K562 (cell line): ENCODE data around the gene MED16. TPM values are rescaled to one million over a fixed set of nuclear protein-coding genes. Genes with fewer than 3 reads are reported as not detected.

Experiments
- CC2D1A ChIP-seq: fragments of 450-650 bp; IDR thresholded peaks from 2 replicates; pipeline ENCODE4 v1.6.1; 2017; ENCODE audit warnings: mild to moderate bottlenecking
- CXXC5 ChIP-seq: fragments of 250-450 bp; sonication (Bioruptor Pico); IDR thresholded peaks from 2 replicates; pipeline ENCODE4 v1.8.0; 2022; ENCODE audit warnings: inconsistent platforms, mild to moderate bottlenecking, moderate library complexity
- ETV5 ChIP-seq: sonication (generic); formaldehyde crosslinking; IDR thresholded peaks from 2 replicates; pipeline ENCODE4 v1.4.0; 2020; ENCODE audit warnings: low read depth, mild to moderate bottlenecking, missing genetic modification reagents
- FOSL1 ChIP-seq: fragments of 200-800 bp; sonication (Bioruptor generic); conservative IDR thresholded peaks from 2 replicates; pipeline ENCODE4 v1.6.1; 2016; ENCODE audit warnings: missing genetic modification characterization, missing compliant biosample characterization
- FOXM1 ChIP-seq, 2 experiments: fragments of 450-650 bp in 1 of 2; sonication (generic) in 1 of 2; formaldehyde crosslinking in 1 of 2; IDR thresholded peaks; 2 replicates each; pipeline versions ENCODE4 v1.6.1 to v1.9.0; 2017 to 2022; ENCODE audit warnings: low read depth in 2 of 2, mild to moderate bottlenecking in 2 of 2, missing genetic modification reagents in 1 of 2, moderate library complexity in 1 of 2
- HMGN3 ChIP-seq: IDR thresholded peaks from 2 replicates; pipeline ENCODE4 v1.6.1; 2011; ENCODE audit warnings: borderline replicate concordance, low read depth, mild to moderate bottlenecking, mixed read lengths, low read length; ENCODE audit not compliant: insufficient read length; ENCODE audit errors: extremely low read depth
- JUND ChIP-seq, 2 experiments: IDR thresholded peaks; 2 replicates in 1 of 2; 3 replicates in 1 of 2; pipeline ENCODE4 v1.6.1; 2011; ENCODE audit warnings: borderline replicate concordance in 2 of 2, low read depth in 2 of 2, low read length in 2 of 2, improper control_type of control experiment in 1 of 2, missing biosample characterization in 1 of 2, missing genetic modification characterization in 1 of 2, missing genetic modification reagents in 1 of 2
- MAFG ChIP-seq: fragments of 450-650 bp; conservative IDR thresholded peaks from 2 replicates; pipeline ENCODE4 v1.6.1; 2016; ENCODE audit warnings: missing genetic modification characterization, missing compliant biosample characterization
- MTF1 ChIP-seq: fragments of 250-450 bp; sonication (Bioruptor Pico); IDR thresholded peaks from 2 replicates; pipeline ENCODE4 v1.9.0; 2021; ENCODE audit warnings: moderate library complexity, mild to moderate bottlenecking, inconsistent platforms, borderline replicate concordance
- NFE2L1 ChIP-seq: fragments of 450-650 bp; IDR thresholded peaks from 2 replicates; pipeline ENCODE4 v1.6.1; 2016; ENCODE audit warnings: missing genetic modification characterization, low read depth, mild to moderate bottlenecking, missing compliant biosample characterization, moderate library complexity, borderline replicate concordance
- NR2C2 ChIP-seq, 2 experiments: fragments of 200-800 bp in 1 of 2; sonication (Bioruptor generic) in 1 of 2; sonication (generic) in 1 of 2; formaldehyde crosslinking in 1 of 2; IDR thresholded peaks; 2 replicates each; pipeline versions ENCODE4 v1.6.1 to v1.8.0; 2016 to 2022; ENCODE audit warnings: mild to moderate bottlenecking in 1 of 2, missing compliant biosample characterization in 1 of 2, missing genetic modification characterization in 1 of 2, missing genetic modification reagents in 1 of 2
- NRF1 ChIP-seq, 2 experiments: fragments of 450-650 bp; IDR thresholded peaks in 1 of 2; conservative IDR thresholded peaks in 1 of 2; 2 replicates each; pipeline ENCODE4 v1.6.1; 2014; ENCODE audit warnings: mild to moderate bottlenecking in 2 of 2
- THAP7 ChIP-seq: fragments of 250-450 bp; sonication (Bioruptor Pico); IDR thresholded peaks from 2 replicates; pipeline ENCODE4 v1.5.0; 2021
- ZNF444 ChIP-seq: fragments of 250-450 bp; sonication (Bioruptor Pico); IDR thresholded peaks from 2 replicates; pipeline ENCODE4 v1.4.0; 2020; ENCODE audit warnings: mild to moderate bottlenecking, moderate library complexity
- ZNF75A ChIP-seq: fragments of 450-650 bp; formaldehyde crosslinking; IDR thresholded peaks from 2 replicates; pipeline ENCODE4 v1.4.0; 2020; ENCODE audit warnings: mild to moderate bottlenecking
- ZNF780A ChIP-seq: fragments of 250-450 bp; sonication (Bioruptor Pico); IDR thresholded peaks from 2 replicates; pipeline ENCODE4 v1.5.0; 2021; ENCODE audit warnings: mild to moderate bottlenecking
- polyA plus RNA-seq, 8 experiments: library from polyadenylated mRNA; depleted of rRNA in 4 of 8; stranded (reverse) in 5 of 8; unstranded in 3 of 8; fragments of >200 nt; fragmentation: Nextera tagmentation in 2 of 8; fragmentation: Illumina TruSeq in 1 of 8; extraction: Ambion mirVana in 2 of 8; extraction: Trizol in 1 of 8; gene quantifications; 2 replicates each; pipeline versions ENCODE4 v1.2.1 to v1.2.3, GENCODE V29; 2011 to 2014; ENCODE audit warnings: inconsistent platforms in 1 of 8, missing spikeins in 1 of 8
- total RNA-seq, 7 experiments: library from RNA; depleted of rRNA in 6 of 7; stranded (reverse); fragments of >200 nt in 6 of 7; fragmentation: Illumina TruSeq in 2 of 7; extraction: Trizol in 2 of 7; gene quantifications; 2 replicates each; pipeline versions ENCODE4 v1.2.1 to v1.2.3, GENCODE V29; 2011 to 2021; ENCODE audit warnings: low replicate concordance in 1 of 7
- TF ChIP-seq, protein P1 (sequence below): fragments of 250-450 bp; sonication (Bioruptor Pico); IDR thresholded peaks from 2 replicates; pipeline ENCODE4 v1.8.0; 2021; ENCODE audit warnings: moderate library complexity, mild to moderate bottlenecking, inconsistent platforms

The MED16 gene
- total and polyA plus RNA-seq, 9 of the 15 experiments (the other 6 are each of a cell fraction or from before 2014, with no cell fraction given) = 0.89 to 59.9 (median 8.6) TPM

GRCh38 chr19:925526-926322, 32.7 kb upstream of the MED16 start, which contains the start of gene ARID3A (continued):
- TF ChIP-seq MTF1 (CRISPR knock-in tag) (no peak), MAFG (tag) (no peak), JUND (IDR thresholded peaks at IDR 0.05; ENCODE audit: borderline replicate concordance, low read depth, low read length) (no peak), JUND (tag; IDR thresholded peaks at IDR 0.05; ENCODE audit: borderline replicate concordance, low read depth, low read length) (no peak), FOXM1 (IDR thresholded peaks at IDR 0.05; ENCODE audit: low read depth) (peak; percentile 88), FOXM1 (CRISPR knock-in tag; IDR thresholded peaks at IDR 0.05; ENCODE audit: low read depth) (0 out of 2 replicates have a peak, but pooled peaks have one; percentile 11), NR2C2 (CRISPR knock-in tag; IDR thresholded peaks at IDR 0.05) (no peak), NR2C2 (tag; IDR thresholded peaks at IDR 0.05) (peak; percentile 28; the same call in 1 of the 2 replicates), ETV5 (CRISPR knock-in tag) (peak; percentile 12; the same call in 1 of the 2 replicates), ZNF75A (CRISPR knock-in tag) (no peak), CXXC5 (CRISPR knock-in tag) (peak; percentile 13), NFE2L1 (tag) (no peak), ZNF780A (CRISPR knock-in tag) (no peak), HMGN3 (peak; percentile 55), THAP7 (CRISPR knock-in tag) (no peak), NRF1 (conservative IDR thresholded peaks at IDR 0.05 in 1 of 2, IDR thresholded peaks at IDR 0.05 in 1 of 2) (no peak; a peak in 1 of 4 replicates), CC2D1A (no peak), FOSL1 (peak; percentile 71), ZNF444 (CRISPR knock-in tag) (no peak)
- TF ChIP-seq, protein P1, sequence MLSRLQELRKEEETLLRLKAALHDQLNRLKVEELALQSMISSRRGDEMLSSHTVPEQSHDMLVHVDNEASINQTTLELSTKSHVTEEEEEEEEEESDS = no peak
